GM10847 (cell line): ENCODE results near the gene GLP2R.

Experiments
- POLR2A ChIP-seq: IDR thresholded peaks from 2 replicates; pipeline ENCODE4 v1.6.1; 2011; ENCODE audit not compliant: insufficient read length; ENCODE audit errors: extremely low read depth

GLP2R gene

GRCh38 chr17:9809409-9809808 lies 16.3 kb upstream of the GLP2R start:
- no peak for TF ChIP-seq POLR2A

- TF ChIP-seq POLR2A: no peak
Observed at GRCh38 chr17:9810100-9810949, 15.4 kb upstream of the GLP2R start.

GRCh38 chr17:9811086-9811485 lies 14.6 kb upstream of the GLP2R start:
- TF ChIP-seq POLR2A: no peak

GRCh38 chr17:9811537-9811936 lies 14.2 kb upstream of the GLP2R start:
- no peak for TF ChIP-seq POLR2A

- no peak for TF ChIP-seq POLR2A
Observed at GRCh38 chr17:9813166-9813565, 12.6 kb upstream of the GLP2R start.

GRCh38 chr17:9814337-9814945 lies 11.3 kb upstream of the GLP2R start:
- no peak for TF ChIP-seq POLR2A

GRCh38 chr17:9816472-9816871 lies 9.3 kb upstream of the GLP2R start:
- no peak for TF ChIP-seq POLR2A

GRCh38 chr17:9817086-9817485 lies 8.6 kb upstream of the GLP2R start:
- no peak for TF ChIP-seq POLR2A

- TF ChIP-seq POLR2A: no peak
Observed at GRCh38 chr17:9818760-9819159, 7.0 kb upstream of the GLP2R start.

- no peak for TF ChIP-seq POLR2A
Observed at GRCh38 chr17:9820448-9820847, 5.3 kb upstream of the GLP2R start.

GRCh38 chr17:9821921-9822320 lies 3.8 kb upstream of the GLP2R start, which contains the start of gene GSG1L2:
TSS of gene GSG1L2 (minus strand) at chr17:9822079. CDS start at chr17:9822071, 8 bp downstream.
- no peak for TF ChIP-seq POLR2A

GRCh38 chr17:9824094-9824493 lies 1.6 kb upstream of the GLP2R start:
- TF ChIP-seq POLR2A: no peak

GRCh38 chr17:9824797-9825338 lies 856 bp upstream of the GLP2R start:
- no peak for TF ChIP-seq POLR2A

- TF ChIP-seq POLR2A: no peak
Observed at GRCh38 chr17:9828296-9829295, 2.9 kb downstream of the GLP2R start.

GRCh38 chr17:9829343-9829742 lies 3.6 kb downstream of the GLP2R start:
- TF ChIP-seq POLR2A: no peak
